ENCODE results near the gene SH3RF3.

DNA sequence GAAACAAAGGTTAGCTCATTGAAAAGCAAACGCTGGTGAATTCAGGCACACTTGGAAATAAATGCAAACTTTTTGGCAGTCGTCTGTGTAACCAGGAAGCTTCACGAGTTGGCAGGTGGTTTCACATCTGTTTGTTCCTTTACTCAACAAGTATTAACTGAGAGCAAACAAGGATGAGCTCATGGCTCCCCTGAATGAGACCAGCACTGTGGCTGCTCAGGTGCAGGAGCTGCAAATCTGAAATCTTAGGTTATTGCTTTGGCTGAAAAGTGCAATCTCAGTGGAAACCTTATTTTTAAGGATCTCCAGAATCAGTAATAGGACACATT lies 46.3 kb downstream of the SH3RF3 start:
- TF ChIP-seq, protein P1, sequence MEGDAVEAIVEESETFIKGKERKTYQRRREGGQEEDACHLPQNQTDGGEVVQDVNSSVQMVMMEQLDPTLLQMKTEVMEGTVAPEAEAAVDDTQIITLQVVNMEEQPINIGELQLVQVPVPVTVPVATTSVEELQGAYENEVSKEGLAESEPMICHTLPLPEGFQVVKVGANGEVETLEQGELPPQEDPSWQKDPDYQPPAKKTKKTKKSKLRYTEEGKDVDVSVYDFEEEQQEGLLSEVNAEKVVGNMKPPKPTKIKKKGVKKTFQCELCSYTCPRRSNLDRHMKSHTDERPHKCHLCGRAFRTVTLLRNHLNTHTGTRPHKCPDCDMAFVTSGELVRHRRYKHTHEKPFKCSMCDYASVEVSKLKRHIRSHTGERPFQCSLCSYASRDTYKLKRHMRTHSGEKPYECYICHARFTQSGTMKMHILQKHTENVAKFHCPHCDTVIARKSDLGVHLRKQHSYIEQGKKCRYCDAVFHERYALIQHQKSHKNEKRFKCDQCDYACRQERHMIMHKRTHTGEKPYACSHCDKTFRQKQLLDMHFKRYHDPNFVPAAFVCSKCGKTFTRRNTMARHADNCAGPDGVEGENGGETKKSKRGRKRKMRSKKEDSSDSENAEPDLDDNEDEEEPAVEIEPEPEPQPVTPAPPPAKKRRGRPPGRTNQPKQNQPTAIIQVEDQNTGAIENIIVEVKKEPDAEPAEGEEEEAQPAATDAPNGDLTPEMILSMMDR (IDR thresholded peaks at IDR 0.05), result no peak
- no peak for TF ChIP-seq POLR2A (IDR thresholded peaks at IDR 0.05)
